Activated CD8-positive, alpha-beta memory T cell treated with anti-CD3 and anti-CD28 coated beads for 1 hour (primary cell): ENCODE measurements around the gene RPS27L.
A peak's percentile ranks its signal among the peaks of the same experiment; 100 is the strongest.
"Not testable (repeated sequence)": the region's sequence is repeated elsewhere in the genome, so short reads cannot be mapped to it uniquely, and the experiment has no call there.

ENCODE experiments used
- DNase-seq, 2 donors: peaks; one replicate each; pipeline ENCODE4 v3.0.0-alpha.2; 2020; ENCODE audit warnings: low read depth in 1 of 2; ENCODE audit errors: extremely low read depth in 1 of 2

The RPS27L gene

GRCh38 chr15:63145426-63145825 is 11.9 kb downstream of the RPS27L start:
- no peak for DNase-seq

- no peak for DNase-seq
Observed at GRCh38 chr15:63140936-63141335, 16.3 kb downstream of the RPS27L start.

- no peak for DNase-seq
Observed at GRCh38 chr15:63136742-63137141, 20.5 kb downstream of the RPS27L start.

GRCh38 chr15:63135804-63136203 is 21.5 kb downstream of the RPS27L start:
- no peak for DNase-seq

GRCh38 chr15:63135281-63135680 is 22.0 kb downstream of the RPS27L start:
- no peak for DNase-seq

- no peak for DNase-seq
Observed at GRCh38 chr15:63134245-63134985, 22.9 kb downstream of the RPS27L start.

GRCh38 chr15:63133786-63134185 is 23.5 kb downstream of the RPS27L start:
- DNase-seq: no peak

- no peak for DNase-seq
Observed at GRCh38 chr15:63126726-63127125, 30.6 kb downstream of the RPS27L start.

GRCh38 chr15:63124506-63124905 is 32.8 kb downstream of the RPS27L start:
- no peak for DNase-seq

GRCh38 chr15:63122002-63122875 is 35.0 kb downstream of the RPS27L start:
- peak; percentile 25 to 46 for DNase-seq

GRCh38 chr15:63121382-63122001 is 35.8 kb downstream of the RPS27L start, which contains the start of gene LACTB:
LACTB (plus strand) TSS chr15:63121861; CDS start chr15:63121872, 11 bp downstream.
- DNase-seq: peak; percentile 45 to 64

- no peak for DNase-seq
Observed at GRCh38 chr15:63118854-63119253, 38.4 kb downstream of the RPS27L start.

- no peak for DNase-seq
Observed at GRCh38 chr15:63114465-63114864, 42.8 kb downstream of the RPS27L start.

GRCh38 chr15:63112871-63113270 is 44.4 kb downstream of the RPS27L start:
- DNase-seq: no peak

GRCh38 chr15:63111481-63111880 is 45.8 kb downstream of the RPS27L start:
- DNase-seq: no peak

- no peak for DNase-seq
Observed at GRCh38 chr15:63110428-63111026, 46.8 kb downstream of the RPS27L start.

- DNase-seq: no peak
Observed at GRCh38 chr15:63109920-63110319, 47.4 kb downstream of the RPS27L start.

GRCh38 chr15:63109498-63109897 is 47.8 kb downstream of the RPS27L start:
- DNase-seq: no peak

- no peak for DNase-seq
Observed at GRCh38 chr15:63107895-63108546, 49.3 kb downstream of the RPS27L start.

GRCh38 chr15:63105354-63105753 is 51.9 kb downstream of the RPS27L start:
- not testable (repeated sequence) for DNase-seq

GRCh38 chr15:63104727-63105126 is 52.5 kb downstream of the RPS27L start:
- DNase-seq: no peak
